K562 (cell line): ENCODE measurements around the gene OR6V1. TPM values are rescaled to one million over a fixed set of nuclear protein-coding genes. Genes with fewer than 3 reads are reported as not detected.
A peak's percentile ranks its signal among the peaks of the same experiment; 100 is the strongest.

Experiments used
- C11orf30 ChIP-seq: fragments of 450-650 bp; IDR thresholded peaks from 2 replicates; pipeline ENCODE4 v1.6.1; 2016; ENCODE audit warnings: low read depth, mild to moderate bottlenecking
- CEBPG ChIP-seq, 3 experiments: fragments of 200-800 bp in 1 of 3; sonication (Bioruptor generic) in 1 of 3; sonication (generic) in 1 of 3; formaldehyde crosslinking in 1 of 3; IDR thresholded peaks in 2 of 3; conservative IDR thresholded peaks in 1 of 3; 2 replicates each; pipeline versions ENCODE4 v1.6.1 to v1.8.0; 2016 to 2022; ENCODE audit warnings: missing compliant biosample characterization in 2 of 3, missing genetic modification characterization in 2 of 3, mild to moderate bottlenecking in 1 of 3, missing genetic modification reagents in 1 of 3
- CREB3L1 ChIP-seq: fragments of 450-650 bp; IDR thresholded peaks from 2 replicates; pipeline ENCODE4 v1.6.1; 2014; ENCODE audit warnings: low read depth, mild to moderate bottlenecking, moderate library complexity, borderline replicate concordance
- DLX4 ChIP-seq: fragments of 250-450 bp; sonication (Bioruptor Pico); IDR thresholded peaks from 2 replicates; pipeline ENCODE4 v1.6.1; 2021; ENCODE audit warnings: mild to moderate bottlenecking
- FOXP1 ChIP-seq: sonication (generic); formaldehyde crosslinking; IDR thresholded peaks from 2 replicates; pipeline ENCODE4 v1.8.0; 2022; ENCODE audit warnings: mild to moderate bottlenecking, missing genetic modification reagents
- HNRNPUL1 ChIP-seq: fragments of 200-400 bp; formaldehyde crosslinking; IDR thresholded peaks from 2 replicates; pipeline ENCODE4 v1.6.1; 2017; ENCODE audit warnings: low read length
- MAFK ChIP-seq: IDR thresholded peaks from 2 replicates; pipeline ENCODE4 v1.6.1; 2011; ENCODE audit warnings: low read length, improper control_type of control experiment
- MEIS2 ChIP-seq: fragments of 450-650 bp; IDR thresholded peaks from 2 replicates; pipeline ENCODE4 v1.6.1; 2014; ENCODE audit warnings: mild to moderate bottlenecking; ENCODE audit not compliant: partially characterized antibody
- MTF1 ChIP-seq: fragments of 250-450 bp; sonication (Bioruptor Pico); IDR thresholded peaks from 2 replicates; pipeline ENCODE4 v1.9.0; 2021; ENCODE audit warnings: moderate library complexity, mild to moderate bottlenecking, inconsistent platforms, borderline replicate concordance
- NFIC ChIP-seq: fragments of 450-650 bp; IDR thresholded peaks from 2 replicates; pipeline ENCODE4 v1.6.1; 2017; ENCODE audit warnings: mild to moderate bottlenecking, inconsistent platforms
- NFIX ChIP-seq: fragments of 250-450 bp; sonication (Bioruptor Pico); IDR thresholded peaks from 2 replicates; pipeline ENCODE4 v1.4.0; 2020; ENCODE audit warnings: low read depth, mild to moderate bottlenecking, moderate library complexity
- RBM34 ChIP-seq: fragments of 200-400 bp; formaldehyde crosslinking; IDR thresholded peaks from 2 replicates; pipeline ENCODE4 v1.6.1; 2018; ENCODE audit warnings: low read length, borderline replicate concordance; ENCODE audit not compliant: insufficient read depth
- SIRT6 ChIP-seq: IDR thresholded peaks from one replicate; pipeline ENCODE4 v1.6.1; 2012; ENCODE audit warnings: low read depth, mild to moderate bottlenecking, control low read depth, inconsistent platforms, low read length, moderate library complexity
- SMARCB1 ChIP-seq: IDR thresholded peaks from 2 replicates; pipeline ENCODE4 v1.6.1; 2011; ENCODE audit warnings: improper control_type of control experiment, low read depth; ENCODE audit not compliant: insufficient read length
- SNRNP70 ChIP-seq: fragments of 200-400 bp; formaldehyde crosslinking; optimal IDR thresholded peaks from 2 replicates; pipeline ENCODE3; 2017; ENCODE audit warnings: low read depth, low read length
- TCF7 ChIP-seq: sonication (generic); IDR thresholded peaks from 2 replicates; pipeline ENCODE4 v1.6.1; 2016; ENCODE audit warnings: antibody characterized with exemption, borderline replicate concordance
- TGIF2 ChIP-seq: sonication (generic); formaldehyde crosslinking; IDR thresholded peaks from 2 replicates; pipeline ENCODE4 v1.8.1; 2022; ENCODE audit warnings: mild to moderate bottlenecking, missing genetic modification reagents, moderate library complexity
- ZBTB12 ChIP-seq: fragments of 250-450 bp; sonication (Bioruptor Pico); IDR thresholded peaks from 2 replicates; pipeline ENCODE4 v1.4.0; 2020
- ZBTB7A ChIP-seq: IDR thresholded peaks from 2 replicates; pipeline ENCODE4 v1.6.1; 2011; ENCODE audit warnings: low read depth, mild to moderate bottlenecking, low read length, moderate library complexity, borderline replicate concordance; ENCODE audit not compliant: control insufficient read depth
- ZC3H4 ChIP-seq: sonication (generic); formaldehyde crosslinking; IDR thresholded peaks from 2 replicates; pipeline ENCODE4 v1.9.0; 2021; ENCODE audit warnings: missing genetic modification reagents, borderline replicate concordance
- ZFX ChIP-seq: sonication (generic); formaldehyde crosslinking; IDR thresholded peaks from 2 replicates; pipeline ENCODE4 v1.8.0; 2022; ENCODE audit warnings: mild to moderate bottlenecking, missing genetic modification reagents, moderate library complexity
- ZNF830 ChIP-seq: fragments of 250-450 bp; sonication (Bioruptor Pico); IDR thresholded peaks from 2 replicates; pipeline ENCODE4 v1.5.0; 2021; ENCODE audit warnings: mild to moderate bottlenecking
- polyA plus RNA-seq, 8 experiments: library from polyadenylated mRNA; depleted of rRNA in 4 of 8; stranded (reverse) in 5 of 8; unstranded in 3 of 8; fragments of >200 nt; fragmentation: Nextera tagmentation in 2 of 8; fragmentation: Illumina TruSeq in 1 of 8; extraction: Ambion mirVana in 2 of 8; extraction: Trizol in 1 of 8; gene quantifications; 2 replicates each; pipeline versions ENCODE4 v1.2.1 to v1.2.3, GENCODE V29; 2011 to 2014; ENCODE audit warnings: inconsistent platforms in 1 of 8, missing spikeins in 1 of 8
- total RNA-seq, 7 experiments: library from RNA; depleted of rRNA in 6 of 7; stranded (reverse); fragments of >200 nt in 6 of 7; fragmentation: Illumina TruSeq in 2 of 7; extraction: Trizol in 2 of 7; gene quantifications; 2 replicates each; pipeline versions ENCODE4 v1.2.1 to v1.2.3, GENCODE V29; 2011 to 2021; ENCODE audit warnings: low replicate concordance in 1 of 7

Gene OR6V1
- total and polyA plus RNA-seq, 9 of the 15 experiments (the other 6 are each of a cell fraction or from before 2014, with no cell fraction given): not detected

GRCh38 chr7:143046426-143046851, 5.7 kb upstream of the OR6V1 start (continued):
- TF ChIP-seq CREB3L1: no peak
- no peak for TF ChIP-seq ZFX
- no peak for TF ChIP-seq SIRT6
- TF ChIP-seq SMARCB1: no peak
- no peak for TF ChIP-seq TGIF2
- peak; percentile 69 for TF ChIP-seq NFIX (CRISPR knock-in tag)
- TF ChIP-seq NFIC: peak; percentile 93
- TF ChIP-seq FOXP1 (CRISPR knock-in tag): no peak
- no peak for TF ChIP-seq ZBTB7A
- TF ChIP-seq ZNF830: no peak
- no peak for TF ChIP-seq C11orf30
- no peak for TF ChIP-seq MAFK
- peak; percentile 64 for TF ChIP-seq MEIS2
- no peak for TF ChIP-seq DLX4 (CRISPR knock-in tag)
- no peak for TF ChIP-seq SNRNP70
- no peak for TF ChIP-seq CEBPG (CRISPR knock-in tag; IDR thresholded peaks at IDR 0.05)
- TF ChIP-seq CEBPG (tag; conservative IDR thresholded peaks at IDR 0.05 in 1 of 2, IDR thresholded peaks at IDR 0.05 in 1 of 2): no peak
- TF ChIP-seq ZC3H4 (CRISPR knock-in tag): no peak
- no peak for TF ChIP-seq ZBTB12 (CRISPR knock-in tag)
- TF ChIP-seq MTF1: no peak
- no peak for TF ChIP-seq RBM34
- TF ChIP-seq TCF7: no peak
- no peak for TF ChIP-seq HNRNPUL1
